Loucy (cell line): Measurements from ENCODE around the gene GLMP.

Experiments
- EZH2phosphoT487 ChIP-seq: fragments of 200-600 bp; IDR thresholded peaks from 2 replicates; pipeline ENCODE4 v1.6.1; 2018; ENCODE audit warnings: antibody characterized with exemption, mild to moderate bottlenecking, moderate library complexity, borderline replicate concordance
- TF ChIP-seq, protein P1 (sequence below): fragments of 200-600 bp; sonication (generic); conservative IDR thresholded peaks from 2 replicates; pipeline ENCODE4 v1.5.1; 2014; ENCODE audit warnings: mild to moderate bottlenecking, antibody characterized with exemption, low read length

DNA sequence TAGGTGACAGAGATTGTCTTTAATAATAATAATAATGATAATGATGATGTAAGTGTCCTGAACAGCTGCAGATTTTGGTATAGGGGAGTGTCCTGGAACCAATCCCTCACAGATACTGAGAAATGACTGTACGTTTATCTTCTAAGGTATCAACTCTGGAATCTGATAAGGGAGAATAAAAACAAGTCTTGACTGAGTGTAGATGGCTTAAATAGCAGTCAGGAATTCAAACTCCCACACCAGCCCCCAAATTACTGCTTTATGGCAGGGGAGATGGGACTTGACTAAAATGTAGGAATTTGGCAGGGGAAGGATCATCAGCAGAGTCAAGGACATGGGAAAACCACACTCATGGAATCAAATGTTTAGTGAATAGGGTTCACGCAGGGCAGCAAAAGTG is 9.7 kb upstream of the GLMP start:
- TF ChIP-seq, protein P1, sequence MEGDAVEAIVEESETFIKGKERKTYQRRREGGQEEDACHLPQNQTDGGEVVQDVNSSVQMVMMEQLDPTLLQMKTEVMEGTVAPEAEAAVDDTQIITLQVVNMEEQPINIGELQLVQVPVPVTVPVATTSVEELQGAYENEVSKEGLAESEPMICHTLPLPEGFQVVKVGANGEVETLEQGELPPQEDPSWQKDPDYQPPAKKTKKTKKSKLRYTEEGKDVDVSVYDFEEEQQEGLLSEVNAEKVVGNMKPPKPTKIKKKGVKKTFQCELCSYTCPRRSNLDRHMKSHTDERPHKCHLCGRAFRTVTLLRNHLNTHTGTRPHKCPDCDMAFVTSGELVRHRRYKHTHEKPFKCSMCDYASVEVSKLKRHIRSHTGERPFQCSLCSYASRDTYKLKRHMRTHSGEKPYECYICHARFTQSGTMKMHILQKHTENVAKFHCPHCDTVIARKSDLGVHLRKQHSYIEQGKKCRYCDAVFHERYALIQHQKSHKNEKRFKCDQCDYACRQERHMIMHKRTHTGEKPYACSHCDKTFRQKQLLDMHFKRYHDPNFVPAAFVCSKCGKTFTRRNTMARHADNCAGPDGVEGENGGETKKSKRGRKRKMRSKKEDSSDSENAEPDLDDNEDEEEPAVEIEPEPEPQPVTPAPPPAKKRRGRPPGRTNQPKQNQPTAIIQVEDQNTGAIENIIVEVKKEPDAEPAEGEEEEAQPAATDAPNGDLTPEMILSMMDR, result no peak
- TF ChIP-seq EZH2phosphoT487, result no peak
